Skeletal muscle cell (primary cell): ENCODE results near the gene PTS.
"Not testable (repeated sequence)": the region's sequence is repeated elsewhere in the genome, so short reads cannot be mapped to it uniquely, and the experiment has no call there.

Source experiments
- DNase-seq: peaks from one replicate; pipeline ENCODE4 v3.0.0-alpha.2; 2010; ENCODE audit warnings: low read depth
- H3K4me3 ChIP-seq: 2 replicates; pipeline ENCODE4 v1.5.1; 2011; ENCODE audit warnings: low read depth, mild to moderate bottlenecking, control low read depth, low read length, moderate library complexity

PTS gene

DNA sequence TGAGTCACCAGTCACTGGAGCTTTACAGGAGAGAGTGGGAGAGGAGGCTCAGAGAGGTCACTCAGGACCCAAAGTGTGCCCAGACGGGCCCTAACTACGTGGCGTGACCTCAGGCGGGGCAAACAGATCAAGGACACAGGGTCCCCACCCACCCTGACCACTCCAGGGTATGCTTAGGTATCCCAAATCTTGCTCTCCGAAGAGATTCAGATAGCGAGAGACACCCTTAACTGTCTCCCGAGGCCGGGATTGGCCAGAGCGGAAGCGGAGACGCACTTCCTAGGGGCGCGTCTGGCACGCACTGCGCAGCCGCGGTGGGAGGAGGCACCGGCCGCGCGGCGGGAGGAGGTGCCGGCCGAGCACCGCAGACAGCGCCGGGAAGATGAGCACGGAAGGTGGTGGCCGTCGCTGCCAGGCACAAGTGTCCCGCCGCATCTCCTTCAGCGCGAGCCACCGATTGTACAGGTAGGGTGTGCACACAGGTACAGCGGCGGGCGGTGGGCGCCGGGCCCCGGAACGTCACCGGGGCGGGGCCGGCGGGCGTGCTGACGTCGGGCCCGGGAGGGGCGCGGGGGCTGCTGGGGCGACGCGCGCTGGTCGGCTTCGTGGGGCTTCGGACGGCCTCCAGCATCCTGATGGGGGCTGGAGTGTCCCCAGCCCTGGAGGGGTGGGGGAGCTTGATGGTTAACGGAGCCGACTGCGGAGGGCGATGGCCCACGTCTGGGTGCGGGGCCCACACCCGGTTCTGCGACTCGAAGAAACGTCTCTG is at the start of gene PTS:
PTS (plus strand) TSS at position 367 of the 769 bp plus-strand sequence; CDS start at position 383, 16 bp downstream.
- peak within 1 kb of the TSS; percentile 83 for H3K4me3 ChIP-seq
- DNase-seq, result no peak

GRCh38 chr11:112177589-112177988 is 48.6 kb upstream of the PTS start:
- DNase-seq, result no peak
- no peak overlapping the region for H3K4me3 ChIP-seq

GRCh38 chr11:112178428-112178827 is 47.8 kb upstream of the PTS start:
- no peak overlapping the region for H3K4me3 ChIP-seq
- no peak for DNase-seq

DNA sequence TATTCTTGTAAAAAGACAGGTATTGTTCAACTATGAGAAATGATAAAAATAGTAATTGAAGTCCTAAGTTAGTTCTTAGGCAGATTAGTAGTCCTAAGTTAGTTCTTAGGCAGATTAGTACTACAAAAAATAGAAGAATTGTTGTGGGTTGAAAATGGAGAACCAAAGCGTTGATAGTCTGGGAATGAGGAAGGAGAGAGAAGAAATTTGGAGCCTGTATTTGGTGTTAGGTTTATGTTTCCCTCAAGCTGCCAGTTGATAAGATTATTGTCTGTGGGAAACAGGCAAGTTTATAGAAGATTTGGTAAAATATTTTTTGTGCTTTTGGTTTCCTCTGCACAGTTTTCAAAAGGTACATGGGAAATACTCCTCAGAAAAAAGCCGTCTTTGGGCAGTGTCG is 47.3 kb upstream of the PTS start:
- DNase-seq, result no peak
- no peak overlapping the region for H3K4me3 ChIP-seq

DNA sequence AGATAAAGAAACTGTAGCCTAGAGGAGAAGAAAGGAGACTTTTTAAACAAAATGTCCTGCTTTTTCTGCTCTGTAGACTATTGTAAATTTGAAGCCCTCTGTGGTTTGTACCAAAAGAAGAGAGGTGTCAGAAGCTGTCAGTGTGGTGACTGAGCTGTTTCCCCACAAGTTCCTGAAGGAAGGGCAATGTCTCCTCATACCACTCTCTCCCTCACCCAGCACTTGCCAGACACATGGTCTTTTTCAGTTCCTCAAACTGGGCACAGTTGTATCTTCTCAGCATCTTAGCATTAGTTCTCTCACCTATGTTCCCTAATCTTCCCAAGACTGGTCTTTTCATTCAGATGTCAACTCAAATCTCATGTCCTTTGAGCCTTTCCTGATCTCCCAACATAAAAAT is 46.6 kb upstream of the PTS start:
- DNase-seq, result no peak
- no peak overlapping the region for H3K4me3 ChIP-seq

DNA sequence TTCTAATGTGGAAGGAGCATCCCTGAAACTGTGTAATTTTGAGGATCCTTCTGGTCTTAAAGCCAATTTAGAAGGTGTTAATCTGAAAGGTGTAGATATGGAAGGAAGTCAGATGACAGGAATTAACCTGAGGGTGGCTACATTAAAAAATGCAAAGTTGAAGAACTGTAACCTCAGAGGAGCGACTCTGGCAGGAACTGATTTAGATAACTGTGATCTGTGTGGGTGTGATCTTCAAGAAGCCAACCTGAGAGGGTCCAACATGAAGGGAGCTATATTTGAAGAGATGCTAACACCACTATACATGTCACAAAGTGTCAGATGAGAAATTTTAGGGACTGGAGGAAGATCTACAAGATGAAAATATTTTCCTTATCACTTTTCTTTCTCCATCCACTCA is 43.4 kb upstream of the PTS start:
- no peak for DNase-seq
- no peak overlapping the region for H3K4me3 ChIP-seq

GRCh38 chr11:112185883-112186282 is 40.3 kb upstream of the PTS start:
- DNase-seq, result no peak

GRCh38 chr11:112186304-112186703 is 39.9 kb upstream of the PTS start:
- DNase-seq, result no peak
- H3K4me3 ChIP-seq, result no peak overlapping the region

More at GRCh38 chr11:112185883-112186282, 40.3 kb upstream of the PTS start:
- no peak overlapping the region for H3K4me3 ChIP-seq

DNA sequence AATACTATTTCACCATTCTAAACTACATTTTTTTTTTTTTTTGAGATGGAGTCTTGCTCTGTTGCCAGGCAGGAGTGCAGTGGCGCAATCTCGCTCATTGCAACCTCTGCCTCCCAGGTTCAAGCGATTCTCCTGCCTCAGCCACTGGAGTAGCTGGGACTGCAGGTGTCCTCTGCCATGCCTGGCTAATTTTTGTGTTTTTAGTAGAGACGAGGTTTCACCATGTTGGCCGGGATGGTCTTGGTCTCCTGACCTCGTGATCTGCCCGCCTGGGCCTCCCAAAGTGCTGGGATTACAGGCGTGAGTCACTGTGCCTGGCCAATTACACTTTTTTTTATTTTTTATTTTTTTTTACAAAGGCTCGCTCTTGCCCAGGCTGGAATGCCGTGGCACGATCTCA is 31.1 kb upstream of the PTS start:
- DNase-seq, H3K4me3 ChIP-seq: not testable (repeated sequence)

GRCh38 chr11:112195951-112196351 is 30.3 kb upstream of the PTS start:
- DNase-seq, result no peak
- no peak overlapping the region for H3K4me3 ChIP-seq

DNA sequence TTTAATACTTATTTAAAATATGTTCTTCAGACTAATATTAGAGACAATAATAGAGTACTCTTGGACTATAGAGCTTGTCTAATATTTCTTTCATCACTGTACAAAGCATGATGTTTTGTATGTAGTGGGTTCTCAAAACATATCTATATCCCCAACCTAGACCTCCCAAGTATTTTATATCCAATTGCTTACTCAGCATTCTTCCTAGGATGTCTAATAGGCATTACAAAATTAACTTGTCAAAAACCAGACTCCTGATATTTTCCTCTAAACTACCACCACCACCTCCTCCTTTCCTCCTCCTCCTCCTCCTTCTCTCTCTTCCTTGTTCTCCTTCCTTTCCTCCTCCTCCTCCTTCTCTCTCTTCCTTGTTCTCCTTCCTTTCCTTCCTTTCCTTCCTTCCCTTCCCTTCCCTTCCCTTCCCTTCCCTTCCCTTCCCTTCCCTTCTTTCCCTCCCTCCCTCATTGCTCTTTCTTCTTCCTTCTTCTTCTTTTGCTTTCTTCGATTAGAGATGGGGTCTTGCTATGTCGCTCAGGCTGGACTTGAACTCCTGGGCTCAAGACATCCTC is 29.6 kb upstream of the PTS start:
- no peak for DNase-seq
- no peak overlapping the region for H3K4me3 ChIP-seq

- H3K4me3 ChIP-seq, DNase-seq: not testable (repeated sequence)
These were observed 27.1 kb upstream of the PTS start for GRCh38 chr11:112199101-112199500.

- no peak for DNase-seq
- H3K4me3 ChIP-seq, result no peak overlapping the region
These were observed 26.0 kb upstream of the PTS start for GRCh38 chr11:112200252-112200651.

DNA sequence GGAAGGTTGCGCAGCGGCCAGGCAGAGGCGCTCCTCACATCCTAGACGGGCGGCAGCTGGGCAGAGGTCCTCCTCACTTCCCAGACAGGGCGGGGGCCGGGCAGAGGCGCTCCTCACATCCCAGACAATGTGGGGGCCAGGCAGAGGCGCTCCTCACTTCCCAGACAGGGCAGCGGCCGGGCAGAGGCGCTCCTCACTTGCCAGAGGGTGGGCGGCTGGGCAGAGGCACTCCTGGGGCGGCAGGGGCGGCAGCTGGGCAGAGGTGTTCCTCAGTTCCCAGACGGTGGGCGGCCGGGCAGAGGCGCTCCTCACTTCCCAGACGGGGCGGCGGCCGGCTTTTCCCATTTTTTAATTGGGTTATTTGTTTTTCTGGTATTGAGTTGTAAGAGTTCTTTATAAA is 20.2 kb upstream of the PTS start:
- no peak for DNase-seq

GRCh38 chr11:112210890-112211289 is 15.3 kb upstream of the PTS start:
- H3K4me3 ChIP-seq, result no peak overlapping the region
- DNase-seq, result no peak

More for the DNA sequence above, 20.2 kb upstream of the PTS start:
- H3K4me3 ChIP-seq, result no peak overlapping the region

DNA sequence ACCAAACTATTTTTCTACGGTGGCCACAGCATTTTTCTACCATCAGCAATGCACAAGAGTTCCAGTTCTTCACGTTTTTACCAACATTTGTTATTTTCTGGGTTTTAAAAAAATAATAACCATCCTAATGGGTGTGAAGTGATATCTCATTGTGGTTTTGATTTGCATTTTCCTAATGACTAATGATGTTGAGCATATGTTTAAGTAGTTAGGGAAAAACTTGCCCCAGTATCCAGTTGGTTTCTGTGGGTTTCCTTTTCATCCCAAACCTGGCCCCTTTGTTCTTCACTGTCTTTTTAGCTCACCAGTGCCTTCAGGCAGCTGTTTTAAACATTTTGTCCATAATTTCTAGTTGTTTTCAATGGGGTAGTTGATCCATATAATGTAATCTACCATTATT is 14.7 kb upstream of the PTS start:
- no peak overlapping the region for H3K4me3 ChIP-seq
- DNase-seq, result no peak

GRCh38 chr11:112212290-112212689 is 13.9 kb upstream of the PTS start:
- DNase-seq, result no peak
- no peak overlapping the region for H3K4me3 ChIP-seq

DNA sequence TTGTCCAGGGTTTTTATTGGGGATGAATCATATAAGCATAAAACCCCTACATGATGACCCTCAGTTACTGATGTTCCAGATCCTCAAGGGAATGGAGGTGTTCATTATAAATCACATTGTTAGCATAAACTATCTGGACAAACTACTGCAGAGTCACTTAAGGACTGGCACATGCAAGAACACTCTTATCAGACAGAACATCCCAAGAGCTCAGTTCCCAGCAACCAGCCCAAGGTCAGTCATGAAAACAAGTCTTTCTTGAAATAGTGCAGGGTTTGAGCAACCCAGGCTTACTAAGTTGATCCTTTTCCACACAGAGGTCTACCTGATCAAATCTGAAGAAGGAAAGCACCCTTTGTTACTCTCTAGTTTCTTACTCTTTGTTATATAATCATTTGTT is 13.5 kb upstream of the PTS start:
- H3K4me3 ChIP-seq, result no peak overlapping the region
- no peak for DNase-seq

DNA sequence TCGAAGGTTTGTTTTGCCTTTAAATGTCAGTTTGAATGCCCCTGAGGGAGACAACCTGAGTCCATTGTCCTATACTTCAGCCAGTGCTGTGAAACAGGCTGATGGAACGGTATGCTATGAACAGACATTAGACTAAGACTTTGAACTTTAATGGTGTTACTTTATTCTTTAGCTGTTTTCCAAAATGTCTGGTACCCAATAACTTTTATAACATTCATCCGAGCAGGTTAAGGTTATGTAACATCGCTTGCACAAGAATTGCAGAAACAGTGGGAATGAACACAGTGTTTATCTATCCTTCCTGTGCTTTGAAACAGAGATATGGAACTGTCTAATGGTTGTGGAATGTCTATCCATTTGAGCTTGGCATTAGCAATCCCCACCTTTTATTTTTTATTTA is 12.5 kb upstream of the PTS start:
- no peak overlapping the region for H3K4me3 ChIP-seq
- no peak for DNase-seq

GRCh38 chr11:112215621-112216020 is 10.6 kb upstream of the PTS start:
- H3K4me3 ChIP-seq, result no peak overlapping the region
- no peak for DNase-seq

DNA sequence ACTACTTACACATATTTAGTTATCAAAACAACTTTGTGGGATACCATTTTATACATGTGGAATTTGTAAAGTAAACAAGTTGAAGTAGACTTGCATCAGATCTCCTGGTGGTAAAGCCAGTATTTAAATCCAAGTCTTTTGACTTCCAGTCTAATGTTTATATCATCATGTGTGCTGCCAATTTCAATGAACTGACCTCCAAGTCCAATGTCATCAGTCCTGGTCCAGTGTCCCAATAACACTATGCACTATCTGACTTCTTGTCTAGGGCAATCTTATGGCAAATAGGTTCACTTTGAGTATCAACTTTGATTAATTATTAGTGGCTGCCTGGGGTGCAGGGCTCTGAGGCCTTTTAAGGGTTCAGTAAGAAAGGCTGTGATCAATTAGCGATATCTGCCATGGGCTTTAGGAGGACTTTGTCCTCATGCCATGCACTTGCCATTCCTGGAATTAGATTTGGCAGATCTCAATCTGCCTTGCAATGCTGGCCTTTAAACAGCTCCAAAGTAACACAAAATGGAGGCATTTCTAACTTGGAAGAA is 9.6 kb upstream of the PTS start:
- DNase-seq, result no peak

More for the DNA sequence above, 9.6 kb upstream of the PTS start:
- H3K4me3 ChIP-seq, result no peak overlapping the region
